ENCODE results near the gene TRHDE. TPM values are rescaled to one million over a fixed set of nuclear protein-coding genes. Genes with fewer than 3 reads are reported as not detected.

TRHDE gene
- total RNA-seq, 1 experiment from 2014 or later = 5.5 TPM

GRCh38 chr12:72388322-72388721 lies 116.2 kb downstream of the TRHDE start:
- no peak overlapping the region for H3K27ac Mint-ChIP-seq
- DNase-seq (ENCODE audit: low spot score) (no peak), ATAC-seq (no peak)
- ChIA-PET CTCF (no interaction called here), POLR2A (no interaction called here)
- H3K27me3 Mint-ChIP-seq (ENCODE audit: low read depth) = no peaks in the 10 kb centered on the region
- no peaks in the 10 kb centered on the region for H3K36me3 Mint-ChIP-seq
- TF ChIP-seq ATF1 (CRISPR knock-in tag; IDR thresholded peaks at IDR 0.05) = no peak
- TF ChIP-seq PRRX2 (CRISPR knock-in tag; IDR thresholded peaks at IDR 0.05) = no peak
- TF ChIP-seq CREM (CRISPR knock-in tag; IDR thresholded peaks at IDR 0.05) = no peak
- no peak for TF ChIP-seq NFYB (CRISPR knock-in tag; conservative IDR thresholded peaks at IDR 0.05; ENCODE audit: low read depth)
- no peak for TF ChIP-seq JUN (CRISPR knock-in tag; IDR thresholded peaks at IDR 0.05)
- TF ChIP-seq STAT6 (CRISPR knock-in tag; conservative IDR thresholded peaks at IDR 0.05; ENCODE audit: low read depth) = no peak
- TF ChIP-seq NR2C2 (CRISPR knock-in tag; IDR thresholded peaks at IDR 0.05) = no peak
- no peak for TF ChIP-seq ZNF263 (CRISPR knock-in tag; IDR thresholded peaks at IDR 0.05; ENCODE audit: low read depth)
- TF ChIP-seq MYBL2 (CRISPR knock-in tag; IDR thresholded peaks at IDR 0.05) = no peak
- no peak for TF ChIP-seq NFE2L1 (CRISPR knock-in tag; IDR thresholded peaks at IDR 0.05)
- no peak for TF ChIP-seq CDX4 (CRISPR knock-in tag; IDR thresholded peaks at IDR 0.05; ENCODE audit: borderline replicate concordance)
- TF ChIP-seq SP1 (CRISPR knock-in tag; conservative IDR thresholded peaks at IDR 0.05) = no peak
- TF ChIP-seq ZNF423 (CRISPR knock-in tag; IDR thresholded peaks at IDR 0.05) = no peak
- no peak for TF ChIP-seq SOX15 (CRISPR knock-in tag; IDR thresholded peaks at IDR 0.05)
- no peak for TF ChIP-seq ERG (CRISPR knock-in tag; IDR thresholded peaks at IDR 0.05)
- TF ChIP-seq TCF7 (CRISPR knock-in tag; IDR thresholded peaks at IDR 0.05; ENCODE audit: low read depth) = no peak
- TF ChIP-seq ZNF232 (CRISPR knock-in tag; IDR thresholded peaks at IDR 0.05) = no peak
- TF ChIP-seq ZBTB21 (CRISPR knock-in tag; IDR thresholded peaks at IDR 0.05; ENCODE audit: borderline replicate concordance) = no peak
- TF ChIP-seq E2F1 (CRISPR knock-in tag; IDR thresholded peaks at IDR 0.05) = no peak
- H3K4me1 Mint-ChIP-seq = peaks cover 16% of the 10 kb centered on the region
- H3K4me3 Mint-ChIP-seq = no peak overlapping the region
- H3K9me3 Mint-ChIP-seq = peaks cover 19% of the 10 kb centered on the region

- ATAC-seq (no peak), DNase-seq (ENCODE audit: low spot score) (no peak)
- peaks cover 16% of the 10 kb centered on the region for H3K4me1 Mint-ChIP-seq
These were observed 118.0 kb downstream of the TRHDE start for GRCh38 chr12:72390146-72390545.

More at GRCh38 chr12:72390146-72390545, 118.0 kb downstream of the TRHDE start:
- Mint-ChIP-seq H3K36me3 (no peaks in the 10 kb centered on the region), H3K4me3 (no peak overlapping the region), H3K27ac (no peak overlapping the region), H3K9me3 (peaks cover 19% of the 10 kb centered on the region), H3K27me3 (ENCODE audit: low read depth) (no peaks in the 10 kb centered on the region)
- TF ChIP-seq ZBTB43 (CRISPR knock-in tag; IDR thresholded peaks at IDR 0.05) (no peak), PRRX2 (CRISPR knock-in tag; IDR thresholded peaks at IDR 0.05) (no peak), ATF6 (CRISPR knock-in tag; IDR thresholded peaks at IDR 0.05) (no peak), ETV6 (CRISPR knock-in tag; IDR thresholded peaks at IDR 0.05) (no peak), MLX (CRISPR knock-in tag; IDR thresholded peaks at IDR 0.05) (no peak), TEAD1 (CRISPR knock-in tag; IDR thresholded peaks at IDR 0.05) (no peak)
- ChIA-PET CTCF (no interaction called here), POLR2A (interaction anchor here (0.7 kb wide), 1 partner anchor 140 kb away, joined by 4 read pairs; no protein-coding TSS in a partner anchor)
